ENCODE results near the gene TIAM2. TPM values are rescaled to one million over a fixed set of nuclear protein-coding genes. Genes with fewer than 3 reads are reported as not detected.

The TIAM2 gene
- total RNA-seq, 3 donors from 2014 or later (not counting 1 experiment from before 2014, with no cell fraction given), result 6.5 to 11.1 (median 8.7) TPM

GRCh38 chr6:155143578-155144106 lies 148.5 kb downstream of the TIAM2 start:
- peaks cover 15 to 16% of the 10 kb centered on the region in 2 donors for H3K4me1 Mint-ChIP-seq
- no peak for TF ChIP-seq CTCF (IDR thresholded peaks at IDR 0.05)
- no peak for ATAC-seq

GRCh38 chr6:155146205-155146604 lies 151.1 kb downstream of the TIAM2 start:
- Mint-ChIP-seq H3K4me1 (peaks cover 15 to 16% of the 10 kb centered on the region in 2 donors), H3K27me3 (ENCODE audit: low read depth in 2 of 2) (no peaks in the 10 kb centered on the region), H3K27ac (no peak overlapping the region), H3K4me3 (no peak overlapping the region), H3K36me3 (no peaks in the 10 kb centered on the region), H3K9me3 (no peaks in the 10 kb centered on the region)
- no peak overlapping the region for H3K27ac ChIP-seq (ENCODE audit: low read length)
- DNase-seq (no peak), ATAC-seq (no peak)
- H3K9me3 ChIP-seq (ENCODE audit: control insufficient read depth, insufficient read depth, low read length), result no peaks in the 10 kb centered on the region
- H3K4me3 ChIP-seq (ENCODE audit: low read length), result no peak overlapping the region
- intact Hi-C loops (cut with micrococcal nuclease), result no loop called here
- no peaks in the 10 kb centered on the region for H3K27me3 ChIP-seq (ENCODE audit: control insufficient read depth, insufficient read depth, low read length)
- 60% methylated on average over 4 of the region's 4 CpGs for WGBS (ENCODE audit: insufficient coverage)
- H3K36me3 ChIP-seq (ENCODE audit: control insufficient read depth, insufficient read depth, low read length), result no peaks in the 10 kb centered on the region
- no peak for TF ChIP-seq CTCF (IDR thresholded peaks at IDR 0.05)
- H3K4me1 ChIP-seq (ENCODE audit: control insufficient read depth, insufficient read depth, low read length), result peaks cover 11% of the 10 kb centered on the region

More at GRCh38 chr6:155143578-155144106, 148.5 kb downstream of the TIAM2 start:
- Histone ChIP-seq H3K27ac (ENCODE audit: low read length) (peak overlapping the region; percentile 67), H3K36me3 (ENCODE audit: control insufficient read depth, insufficient read depth, low read length) (no peaks in the 10 kb centered on the region), H3K4me1 (ENCODE audit: control insufficient read depth, insufficient read depth, low read length) (peaks cover 11% of the 10 kb centered on the region), H3K4me3 (ENCODE audit: low read length) (peak overlapping the region; percentile 21), H3K27me3 (ENCODE audit: control insufficient read depth, insufficient read depth, low read length) (no peaks in the 10 kb centered on the region), H3K9me3 (ENCODE audit: control insufficient read depth, insufficient read depth, low read length) (no peaks in the 10 kb centered on the region)
- intact Hi-C loops (cut with micrococcal nuclease), result no loop called here
- H3K27ac Mint-ChIP-seq, result peak overlapping the region; percentile 84 to 94
- H3K27me3 Mint-ChIP-seq (ENCODE audit: low read depth in 2 of 2), result no peaks in the 10 kb centered on the region
- DNase-seq, result no peak
- no peaks in the 10 kb centered on the region for H3K36me3 Mint-ChIP-seq
- WGBS (ENCODE audit: insufficient coverage), result 62% methylated on average over 7 of the region's 7 CpGs
- no peaks in the 10 kb centered on the region for H3K9me3 Mint-ChIP-seq
- peak overlapping the region; percentile 73 for H3K4me3 Mint-ChIP-seq

GRCh38 chr6:155147958-155148663 lies 153.0 kb downstream of the TIAM2 start:
- H3K4me3 ChIP-seq (ENCODE audit: low read length), result no peak overlapping the region
- H3K9me3 Mint-ChIP-seq, result no peaks in the 10 kb centered on the region
- DNase-seq (no peak), ATAC-seq (no peak)
- no peaks in the 10 kb centered on the region for H3K27me3 ChIP-seq (ENCODE audit: control insufficient read depth, insufficient read depth, low read length)
- H3K36me3 Mint-ChIP-seq, result no peaks in the 10 kb centered on the region
- TF ChIP-seq CTCF (IDR thresholded peaks at IDR 0.05), result no peak
- no peaks in the 10 kb centered on the region for H3K9me3 ChIP-seq (ENCODE audit: control insufficient read depth, insufficient read depth, low read length)
- no peaks in the 10 kb centered on the region for H3K36me3 ChIP-seq (ENCODE audit: control insufficient read depth, insufficient read depth, low read length)
- H3K27ac Mint-ChIP-seq, result no peak overlapping the region
- H3K4me1 Mint-ChIP-seq, result peaks cover 6% of the 10 kb centered on the region in 2 donors
- 89% methylated on average over 6 of the region's 7 CpGs for WGBS (ENCODE audit: insufficient coverage)
- intact Hi-C loops (cut with micrococcal nuclease), result no loop called here
- no peak overlapping the region for H3K27ac ChIP-seq (ENCODE audit: low read length)
- no peaks in the 10 kb centered on the region for H3K27me3 Mint-ChIP-seq (ENCODE audit: low read depth in 2 of 2)
- H3K4me3 Mint-ChIP-seq, result no peak overlapping the region
- peaks cover 3% of the 10 kb centered on the region for H3K4me1 ChIP-seq (ENCODE audit: control insufficient read depth, insufficient read depth, low read length)
